T-helper 1 cell treated with Interleukin-12 subunit alpha and Interleukin-12 subunit beta and Interleukin-4 antibody, amounts not matched to agents 30 μg/mL and 1 μg/mL, for 36 hours (primary cell): Measurements from ENCODE around the gene UGT2A3.
"Not testable (repeated sequence)": the region's sequence is repeated elsewhere in the genome, so short reads cannot be mapped to it uniquely, and the experiment has no call there.

ENCODE experiments used
- H3K27ac Mint-ChIP-seq: one replicate; pipeline ENCODE4 v1.8.0; 2021; ENCODE audit warnings: mild to moderate bottlenecking, mixed read lengths
- H3K27me3 Mint-ChIP-seq: one replicate; pipeline ENCODE4 v1.8.0; 2021; ENCODE audit warnings: low read depth, mixed read lengths
- H3K36me3 Mint-ChIP-seq: one replicate; pipeline ENCODE4 v1.8.0; 2021; ENCODE audit warnings: low read depth, mixed read lengths
- H3K4me1 Mint-ChIP-seq: one replicate; pipeline ENCODE4 v1.8.0; 2021; ENCODE audit warnings: low read depth, mixed read lengths
- H3K4me3 Mint-ChIP-seq: one replicate; pipeline ENCODE4 v1.8.0; 2021; ENCODE audit warnings: mild to moderate bottlenecking, moderate library complexity, mixed read lengths
- H3K9me3 Mint-ChIP-seq: one replicate; pipeline ENCODE4 v1.8.0; 2021; ENCODE audit warnings: mixed read lengths

UGT2A3 gene

DNA sequence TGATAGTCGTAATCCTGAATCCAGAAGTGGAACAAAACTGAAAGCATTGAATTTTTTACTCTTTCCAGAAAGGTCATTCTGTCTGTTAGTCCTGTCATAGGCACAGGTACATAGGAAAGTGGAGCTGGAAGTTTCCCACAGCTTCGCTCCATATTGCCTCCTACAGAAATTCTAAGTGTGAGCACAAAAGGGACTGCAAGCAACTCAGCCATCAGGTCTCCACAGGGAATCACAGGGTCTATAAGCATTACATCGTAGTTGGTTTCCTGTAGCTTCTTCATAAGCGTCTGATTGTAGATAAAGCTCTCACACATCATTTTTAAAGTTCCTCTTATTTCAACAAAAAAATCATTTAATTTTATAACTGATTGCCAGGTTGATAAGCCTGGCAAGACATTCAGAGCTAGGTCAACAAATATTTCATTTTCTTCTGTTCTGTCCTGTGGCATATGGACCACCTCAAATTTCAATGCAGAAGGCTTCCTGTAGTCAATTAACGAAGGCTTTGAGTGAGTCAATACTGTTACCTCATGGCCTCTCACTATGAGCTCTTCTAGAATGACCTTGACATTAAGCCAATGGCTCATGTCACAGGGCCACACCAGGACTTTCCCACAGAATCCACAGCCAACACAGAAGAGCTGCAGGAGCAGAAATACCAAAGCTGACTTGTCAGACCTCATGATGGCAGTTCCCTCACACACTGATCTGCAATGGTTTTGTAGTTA is at the start of gene UGT2A3:
Gene UGT2A3, minus strand, starts transcription at position 727 of the 728 bp plus-strand sequence. Its CDS starts 44 bp downstream, at position 683.
- no peak within 1 kb of the TSS for H3K27ac Mint-ChIP-seq
- no peaks in the 10 kb centered on the region for H3K36me3 Mint-ChIP-seq
- no peaks in the 10 kb centered on the region for H3K27me3 Mint-ChIP-seq
- no peaks in the 10 kb centered on the region for H3K4me1 Mint-ChIP-seq
- no peak within 1 kb of the TSS for H3K4me3 Mint-ChIP-seq
- no peaks in the 10 kb centered on the region for H3K9me3 Mint-ChIP-seq

DNA sequence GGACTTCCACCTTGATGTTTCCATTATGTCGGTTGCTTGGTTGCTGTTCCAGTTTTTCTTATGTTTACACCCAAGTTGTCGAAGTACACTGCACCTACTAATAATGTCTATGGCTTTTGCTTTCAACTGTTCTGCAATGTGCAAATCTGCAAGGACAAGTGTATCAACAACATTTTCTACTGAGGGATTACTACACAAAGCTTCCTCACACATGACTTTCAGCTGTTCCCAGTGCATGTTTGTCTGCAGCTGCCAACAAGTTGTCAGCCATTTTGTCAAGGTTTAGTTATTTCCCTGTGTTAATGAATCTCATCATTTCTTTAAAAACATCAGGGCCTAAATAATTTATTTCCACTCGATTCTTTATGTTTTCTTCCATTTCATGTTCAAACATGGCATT is 45.4 kb upstream of the UGT2A3 start:
- Mint-ChIP-seq H3K9me3 (no peaks in the 10 kb centered on the region), H3K4me1 (no peaks in the 10 kb centered on the region), H3K4me3 (no peak overlapping the region), H3K27me3 (no peaks in the 10 kb centered on the region), H3K36me3 (no peaks in the 10 kb centered on the region), H3K27ac (no peak overlapping the region)

DNA sequence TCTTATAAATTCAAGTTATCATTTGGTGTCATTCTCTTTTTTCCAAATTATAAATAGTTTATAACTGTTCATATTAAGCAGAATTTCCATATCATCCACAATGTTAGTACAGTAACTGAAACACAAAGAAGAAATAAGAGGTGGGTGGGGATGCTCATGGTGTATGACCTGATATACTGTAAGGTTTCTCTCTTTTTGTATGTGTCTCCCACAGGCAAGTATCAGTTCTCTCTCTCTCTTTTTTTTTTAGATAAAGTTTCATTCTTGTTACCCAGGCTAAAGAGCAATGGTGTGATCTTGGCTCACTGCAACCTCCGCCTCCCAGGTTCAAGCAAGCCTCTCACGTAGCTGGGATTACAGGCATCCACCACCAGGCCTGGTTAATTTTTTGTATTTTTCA is 43.7 kb upstream of the UGT2A3 start:
- Mint-ChIP-seq H3K4me3 (no peak overlapping the region), H3K27me3 (no peaks in the 10 kb centered on the region), H3K9me3 (no peaks in the 10 kb centered on the region), H3K27ac (no peak overlapping the region), H3K36me3 (no peaks in the 10 kb centered on the region), H3K4me1 (no peaks in the 10 kb centered on the region)

DNA sequence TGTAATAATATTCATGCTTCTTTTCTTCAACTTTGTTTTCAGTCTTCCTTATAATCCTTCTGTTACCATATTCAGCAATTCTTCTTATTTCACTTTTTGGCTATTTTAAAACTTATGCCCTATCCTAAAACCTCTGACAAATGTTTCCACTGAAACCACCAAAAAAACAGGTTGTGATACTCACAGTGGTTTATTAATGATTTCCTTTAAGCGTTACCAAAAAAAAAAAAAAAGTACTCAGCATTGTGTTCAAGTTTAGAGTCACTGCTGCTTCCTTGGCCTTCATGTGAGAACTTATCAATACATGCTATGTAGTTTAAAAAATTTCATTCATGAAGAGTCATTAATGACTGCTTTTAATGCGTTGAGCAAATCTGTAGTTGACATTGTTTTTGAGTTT is 35.4 kb upstream of the UGT2A3 start:
- no peaks in the 10 kb centered on the region for H3K27me3 Mint-ChIP-seq
- H3K4me1 Mint-ChIP-seq: no peaks in the 10 kb centered on the region
- no peak overlapping the region for H3K27ac Mint-ChIP-seq
- no peak overlapping the region for H3K4me3 Mint-ChIP-seq
- no peaks in the 10 kb centered on the region for H3K36me3 Mint-ChIP-seq
- no peaks in the 10 kb centered on the region for H3K9me3 Mint-ChIP-seq

DNA sequence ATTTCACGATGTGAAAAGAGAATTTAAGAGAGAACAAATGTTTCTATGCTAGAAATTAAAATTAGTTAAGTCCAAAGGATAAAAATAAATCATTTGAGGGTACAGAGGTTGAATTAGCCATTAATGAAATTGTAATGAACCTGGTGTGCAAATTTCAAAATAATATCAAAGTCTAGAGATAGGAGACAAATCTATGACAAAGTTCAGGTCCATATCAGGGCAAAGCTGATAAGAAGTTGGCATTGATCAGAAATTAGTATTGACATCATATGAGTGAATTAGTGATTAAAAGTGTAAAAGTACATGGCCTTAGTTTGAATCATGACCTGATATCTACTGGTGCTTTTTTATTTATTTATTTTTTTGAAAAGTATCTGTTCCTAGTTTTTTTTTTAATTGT is 33.8 kb upstream of the UGT2A3 start:
- Mint-ChIP-seq H3K27ac (no peak overlapping the region), H3K36me3 (no peaks in the 10 kb centered on the region), H3K4me1 (no peaks in the 10 kb centered on the region), H3K27me3 (no peaks in the 10 kb centered on the region), H3K4me3 (no peak overlapping the region), H3K9me3 (no peaks in the 10 kb centered on the region)

DNA sequence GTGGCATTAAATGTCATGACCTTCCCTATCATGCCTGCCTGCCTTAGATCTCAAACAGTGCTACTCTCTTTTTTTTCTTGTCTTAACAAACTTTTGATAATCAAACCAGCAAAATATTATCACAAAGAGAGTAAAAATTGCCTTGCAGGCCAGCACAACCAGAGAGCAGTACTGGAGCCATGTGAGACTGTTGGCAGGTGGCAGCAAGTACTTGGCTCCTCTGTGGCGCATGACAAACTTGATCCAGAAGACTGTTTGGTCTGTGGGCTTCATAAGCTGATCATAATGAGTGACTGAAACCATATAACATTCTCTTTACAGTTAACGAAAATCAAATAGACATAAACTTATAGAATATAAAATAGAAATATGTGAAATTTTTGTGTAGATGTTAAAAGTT is 33.3 kb upstream of the UGT2A3 start:
- H3K4me3 Mint-ChIP-seq: no peak overlapping the region
- no peaks in the 10 kb centered on the region for H3K9me3 Mint-ChIP-seq
- H3K27me3 Mint-ChIP-seq: no peaks in the 10 kb centered on the region
- H3K27ac Mint-ChIP-seq: no peak overlapping the region
- no peaks in the 10 kb centered on the region for H3K36me3 Mint-ChIP-seq
- H3K4me1 Mint-ChIP-seq: no peaks in the 10 kb centered on the region

DNA sequence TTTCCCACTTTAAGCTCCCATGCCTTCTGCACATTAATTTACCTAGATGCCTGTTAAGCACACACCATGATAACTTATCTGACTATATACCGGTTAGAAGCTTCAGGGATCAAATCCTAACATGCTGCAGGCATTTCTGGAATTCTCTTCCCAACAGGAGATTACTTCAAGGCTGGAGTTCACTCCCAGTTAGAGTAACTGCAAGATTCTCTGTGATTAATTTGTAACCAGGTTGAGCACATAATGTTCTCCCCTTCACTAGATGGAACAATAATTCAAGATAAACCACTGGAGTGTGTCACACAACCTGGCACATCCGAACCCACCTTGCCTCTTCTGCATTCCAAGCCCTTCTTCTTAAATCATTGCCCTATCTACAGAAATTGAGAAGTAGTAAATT is 11.8 kb upstream of the UGT2A3 start:
- Mint-ChIP-seq H3K27ac (no peak overlapping the region), H3K4me1 (no peaks in the 10 kb centered on the region), H3K9me3 (no peaks in the 10 kb centered on the region), H3K36me3 (no peaks in the 10 kb centered on the region), H3K27me3 (no peaks in the 10 kb centered on the region), H3K4me3 (no peak overlapping the region)

DNA sequence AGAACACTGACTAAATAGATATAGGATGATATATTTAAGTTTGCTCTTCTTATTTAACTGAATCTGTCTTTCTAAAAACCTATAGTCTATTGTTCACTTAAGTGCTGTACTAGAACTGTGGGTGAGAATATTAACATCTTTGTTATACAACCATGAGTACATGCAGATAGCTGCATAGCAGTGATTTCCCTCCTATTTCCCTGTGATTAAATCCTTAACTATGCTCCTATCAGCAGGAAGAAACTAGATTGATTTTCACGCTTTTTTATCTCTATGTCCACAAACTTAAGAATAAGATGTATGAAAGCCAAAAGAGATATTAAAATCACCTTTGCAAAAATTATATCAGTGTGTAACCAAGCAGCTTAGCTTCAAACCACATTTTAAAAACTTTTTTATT is 11.3 kb upstream of the UGT2A3 start:
- Mint-ChIP-seq H3K9me3 (no peaks in the 10 kb centered on the region), H3K27ac (no peak overlapping the region), H3K36me3 (no peaks in the 10 kb centered on the region), H3K4me1 (no peaks in the 10 kb centered on the region), H3K27me3 (no peaks in the 10 kb centered on the region), H3K4me3 (no peak overlapping the region)

DNA sequence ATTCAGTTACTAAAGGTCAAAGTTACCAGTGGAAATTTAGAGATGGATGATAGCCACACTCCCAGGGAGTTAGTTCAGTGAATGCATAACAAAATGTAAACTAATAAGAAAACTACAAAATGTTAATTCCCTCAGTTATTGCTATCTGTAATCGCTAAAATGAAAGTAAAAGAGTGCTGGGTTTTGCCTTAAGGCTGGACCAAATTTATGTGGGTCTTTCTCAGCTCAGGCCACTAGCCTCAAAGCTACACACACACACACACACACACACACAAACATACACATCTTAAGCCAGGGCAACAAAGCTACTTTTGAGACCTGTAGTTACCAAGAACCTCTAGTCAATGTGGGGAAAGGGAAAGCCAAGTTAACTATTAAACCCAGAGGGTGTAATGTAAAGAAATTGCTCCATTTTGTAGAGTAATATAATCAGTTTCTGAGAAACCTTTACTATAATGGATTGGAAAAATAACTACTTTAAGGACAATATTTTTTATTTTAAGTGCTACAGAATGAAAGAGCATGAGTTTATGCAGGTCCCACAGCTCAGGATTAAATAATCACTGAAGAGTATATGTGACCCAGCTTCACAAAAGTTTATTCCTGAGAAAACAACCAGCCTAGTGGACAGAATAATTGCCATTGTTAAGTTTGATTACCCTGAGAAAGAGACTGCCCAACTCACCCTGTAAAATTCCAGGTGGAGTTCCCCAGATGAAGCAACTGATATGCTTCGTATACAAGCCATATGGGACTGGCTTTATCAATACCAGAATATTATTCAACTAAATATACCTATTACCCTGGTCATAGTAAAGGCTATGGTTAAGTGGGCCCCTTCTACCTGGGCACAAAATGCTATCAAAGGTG is 8.9 kb upstream of the UGT2A3 start:
- Mint-ChIP-seq H3K27me3 (no peaks in the 10 kb centered on the region), H3K27ac (no peak overlapping the region), H3K9me3 (no peaks in the 10 kb centered on the region), H3K36me3 (no peaks in the 10 kb centered on the region), H3K4me1 (no peaks in the 10 kb centered on the region), H3K4me3 (no peak overlapping the region)

DNA sequence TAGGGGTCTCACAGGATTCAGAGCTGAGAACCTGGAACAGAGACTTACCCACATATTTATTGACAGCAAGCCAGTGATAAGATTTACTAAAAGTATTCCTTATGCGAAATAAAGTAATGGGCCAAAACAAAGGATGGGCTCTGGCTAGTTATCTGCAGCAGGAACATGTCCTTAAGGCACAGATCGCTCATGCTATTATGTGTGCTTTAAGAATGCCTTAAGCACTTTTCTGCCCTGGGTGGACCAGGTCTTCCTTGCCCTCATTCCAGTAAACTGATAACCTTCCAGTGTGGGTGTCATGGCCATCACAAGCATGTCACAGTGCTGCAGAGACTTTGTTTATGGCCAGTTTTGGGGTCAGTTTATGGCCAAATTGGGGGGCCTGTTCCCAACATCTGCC is 7.5 kb upstream of the UGT2A3 start:
- not testable (repeated sequence) for H3K4me1 Mint-ChIP-seq, H3K36me3 Mint-ChIP-seq

DNA sequence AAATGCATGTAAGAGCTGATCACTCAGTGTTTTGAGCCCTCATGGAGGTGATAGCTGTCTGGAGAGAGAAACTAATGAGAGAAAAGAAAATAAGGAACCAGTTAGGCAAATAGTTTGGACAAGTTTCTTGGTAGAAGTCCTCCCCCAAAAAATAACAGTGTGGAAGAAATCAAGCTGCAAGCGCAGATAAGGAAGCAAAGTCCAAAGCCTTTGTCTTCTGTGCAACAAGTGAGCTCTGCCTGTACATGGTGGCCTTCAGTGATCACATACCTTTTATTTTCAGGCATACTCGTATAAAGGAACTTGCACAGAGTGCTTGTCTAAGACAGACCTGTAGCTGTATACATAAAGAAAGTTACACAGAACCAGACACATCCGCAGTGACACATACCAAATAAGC is 2.5 kb upstream of the UGT2A3 start:
- H3K4me3 Mint-ChIP-seq: no peak overlapping the region
- H3K4me1 Mint-ChIP-seq: no peaks in the 10 kb centered on the region
- no peaks in the 10 kb centered on the region for H3K36me3 Mint-ChIP-seq
- H3K27me3 Mint-ChIP-seq: no peaks in the 10 kb centered on the region
- H3K9me3 Mint-ChIP-seq: no peaks in the 10 kb centered on the region
- H3K27ac Mint-ChIP-seq: no peak overlapping the region

More for the DNA sequence above, 7.5 kb upstream of the UGT2A3 start:
- not testable (repeated sequence) for H3K27ac Mint-ChIP-seq, H3K27me3 Mint-ChIP-seq, H3K9me3 Mint-ChIP-seq, H3K4me3 Mint-ChIP-seq

DNA sequence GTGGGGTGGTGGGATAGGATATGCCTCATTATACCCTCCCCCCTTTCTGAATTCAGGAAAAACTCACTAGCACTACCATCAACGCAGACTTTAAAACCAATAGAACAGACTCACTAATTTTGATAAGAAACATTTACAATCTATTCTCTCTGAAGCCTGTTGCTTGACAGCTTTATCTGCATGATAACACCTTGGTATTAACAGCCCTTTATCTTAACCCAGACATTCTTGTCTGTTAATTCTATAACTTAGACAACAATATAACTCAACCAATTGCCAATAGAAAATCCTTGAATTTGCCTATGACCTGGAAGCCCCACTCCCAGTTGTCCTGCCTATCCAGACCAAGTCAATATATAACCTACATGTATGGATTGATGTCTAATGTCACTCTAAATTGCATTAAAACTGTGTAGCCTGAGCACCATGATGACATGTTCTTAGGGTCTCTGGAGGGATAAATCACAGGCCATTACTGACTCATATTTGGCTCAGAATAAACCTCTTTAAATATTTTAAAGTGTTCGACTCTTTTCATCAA is 1.5 kb upstream of the UGT2A3 start:
- Mint-ChIP-seq H3K36me3 (no peaks in the 10 kb centered on the region), H3K27ac (no peak overlapping the region), H3K27me3 (no peaks in the 10 kb centered on the region), H3K9me3 (no peaks in the 10 kb centered on the region), H3K4me3 (no peak overlapping the region), H3K4me1 (no peaks in the 10 kb centered on the region)

DNA sequence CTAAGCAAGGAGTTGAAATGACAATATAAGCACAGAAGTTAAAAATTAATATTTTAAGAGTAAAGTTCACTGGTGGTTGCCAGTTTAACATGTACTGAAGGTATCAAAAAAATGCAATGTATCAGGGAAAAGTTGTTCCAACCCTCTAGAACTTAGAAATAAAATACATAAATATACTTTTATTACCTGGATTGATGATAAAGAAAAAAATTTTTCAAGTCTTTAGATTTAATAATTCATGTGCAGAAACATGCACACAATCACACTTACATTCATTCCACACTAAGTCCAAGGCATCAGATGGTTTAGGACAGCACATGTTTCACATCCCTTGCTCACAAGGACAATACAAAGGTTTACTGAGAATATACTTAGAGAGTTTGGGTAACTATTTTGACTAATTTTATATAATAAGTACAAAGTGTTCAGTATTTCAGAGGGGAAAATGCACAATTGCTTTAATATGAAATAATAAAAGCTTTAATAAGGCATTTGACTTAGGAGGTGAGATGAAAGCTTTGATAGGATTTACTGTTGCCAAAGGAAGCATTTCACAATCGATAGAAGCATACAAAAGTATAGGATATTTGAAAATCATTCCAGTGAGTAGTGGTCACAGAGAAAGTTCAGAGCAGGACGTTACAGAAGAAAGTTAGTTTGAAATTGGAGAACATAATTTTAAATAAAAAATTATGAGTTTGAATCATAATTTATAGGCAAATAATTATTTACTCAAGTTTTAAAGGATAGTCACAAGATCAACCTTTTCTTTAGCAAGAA is 392 bp upstream of the UGT2A3 start:
- Mint-ChIP-seq H3K4me1 (no peaks in the 10 kb centered on the region), H3K27me3 (no peaks in the 10 kb centered on the region), H3K9me3 (no peaks in the 10 kb centered on the region)

DNA sequence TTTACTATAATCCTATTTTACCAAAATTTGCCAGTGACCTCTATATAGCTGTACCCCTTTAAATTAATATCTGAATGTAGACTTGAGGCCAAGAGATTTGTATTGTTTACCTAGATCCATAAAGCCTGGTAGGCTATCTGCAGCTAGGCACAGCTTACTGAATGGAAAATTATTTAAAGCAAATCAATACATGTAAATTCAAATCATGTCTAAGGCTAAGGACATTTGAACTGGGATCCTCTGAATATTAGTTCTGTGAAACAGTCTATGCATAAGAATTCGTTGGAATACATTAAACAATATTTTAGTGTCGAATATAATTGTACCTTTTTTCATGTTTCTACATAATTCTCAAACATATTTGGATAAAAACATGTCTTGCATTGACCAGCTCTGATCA is 1.6 kb downstream of the UGT2A3 start:
- no peaks in the 10 kb centered on the region for H3K27me3 Mint-ChIP-seq
- no peaks in the 10 kb centered on the region for H3K9me3 Mint-ChIP-seq
- no peaks in the 10 kb centered on the region for H3K36me3 Mint-ChIP-seq
- H3K4me1 Mint-ChIP-seq: no peaks in the 10 kb centered on the region
- H3K4me3 Mint-ChIP-seq: no peak overlapping the region
- H3K27ac Mint-ChIP-seq: no peak overlapping the region

More for the DNA sequence above, 392 bp upstream of the UGT2A3 start:
- no peak overlapping the region for H3K27ac Mint-ChIP-seq
- no peak overlapping the region for H3K4me3 Mint-ChIP-seq
- H3K36me3 Mint-ChIP-seq: no peaks in the 10 kb centered on the region
